ENCODE measurements around the gene ANTXRL. TPM values are rescaled to one million over a fixed set of nuclear protein-coding genes. Genes with fewer than 3 reads are reported as not detected.
"Not testable (repeated sequence)": the region's sequence is repeated elsewhere in the genome, so short reads cannot be mapped to it uniquely, and the experiment has no call there.

The ANTXRL gene
- total RNA-seq, 2 experiments from 2014 or later, result not detected

DNA sequence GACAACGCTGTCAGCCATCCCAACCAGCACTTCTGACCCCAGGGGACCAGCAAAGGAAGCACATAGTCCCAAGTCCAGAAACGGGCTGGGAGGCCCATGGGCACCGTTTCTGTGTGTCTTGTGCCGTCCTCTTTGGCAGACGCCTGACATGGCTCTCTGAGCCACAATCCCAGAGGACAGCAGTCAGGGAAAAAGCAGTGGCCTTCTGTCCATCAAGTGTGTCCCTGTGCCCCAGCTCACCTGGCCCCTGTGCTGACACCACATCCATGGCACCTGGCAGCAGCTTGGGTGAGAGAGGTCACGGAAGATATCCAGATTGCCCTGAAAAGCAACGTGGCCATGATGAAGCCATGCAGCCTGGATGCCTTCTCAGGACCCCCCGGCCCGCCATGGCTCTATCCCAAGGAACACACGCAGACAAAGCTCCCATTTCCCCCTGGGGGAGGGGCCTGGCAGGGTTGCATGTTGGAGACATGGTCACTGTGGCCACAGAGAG, 38.1 kb upstream of the ANTXRL start:
- no peak for DNase-seq

DNA sequence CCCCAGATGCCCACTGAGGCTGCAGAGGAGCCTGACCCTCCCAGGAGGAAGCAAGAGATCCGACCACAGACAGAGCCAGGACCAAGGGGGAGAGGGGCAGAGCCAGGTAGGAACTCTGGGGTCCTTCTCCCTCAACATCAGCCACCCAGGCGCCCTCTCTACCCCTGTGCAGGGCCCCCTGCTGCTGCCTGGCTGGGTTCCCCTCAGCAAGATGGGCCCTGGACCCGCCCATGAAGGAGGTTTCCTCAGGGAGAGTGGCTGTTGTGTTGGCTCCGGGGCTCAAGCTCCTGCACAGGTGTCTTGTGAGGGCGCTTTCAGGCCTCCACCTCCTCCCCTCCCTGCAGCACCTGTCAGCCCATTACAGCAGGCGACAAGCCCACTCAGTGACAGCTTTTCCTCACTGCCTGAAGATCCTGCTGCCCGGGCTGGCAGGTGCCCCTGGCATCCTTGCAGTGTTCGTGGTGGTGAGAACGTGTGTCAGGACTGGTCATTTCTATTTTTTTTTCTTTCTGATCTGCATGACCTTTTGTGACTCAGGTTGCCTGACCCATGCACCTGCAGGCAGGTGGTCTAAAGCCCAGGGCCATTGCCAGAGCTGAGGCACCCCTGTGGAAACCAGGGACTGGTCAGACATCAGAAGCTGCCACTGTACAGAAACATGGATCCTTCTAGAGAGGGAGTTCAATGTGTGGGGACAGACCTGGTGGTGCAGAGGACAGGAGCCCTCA, 37.0 kb upstream of the ANTXRL start:
- H3K4me1 Mint-ChIP-seq (ENCODE audit: low read depth); H3K9me3 Mint-ChIP-seq; H3K4me3 Mint-ChIP-seq; H3K27ac Mint-ChIP-seq; intact Hi-C loops (cut with micrococcal nuclease); H3K27me3 Mint-ChIP-seq; DNase-seq; H3K36me3 Mint-ChIP-seq (ENCODE audit: low read depth); ATAC-seq; CTCF ChIA-PET: not testable (repeated sequence)
- POLR2A ChIA-PET, result interaction anchor here (0.6 kb wide), 1 partner anchor 17 kb away, joined by 3 read pairs; no protein-coding TSS in a partner anchor

More for the DNA sequence above, 38.1 kb upstream of the ANTXRL start:
- Mint-ChIP-seq H3K4me3 (no peak overlapping the region), H3K27ac (no peak overlapping the region), H3K9me3 (peaks cover under 1% of the 10 kb centered on the region), H3K27me3 (no peaks in the 10 kb centered on the region), H3K36me3 (ENCODE audit: low read depth) (peaks cover 8% of the 10 kb centered on the region), H3K4me1 (ENCODE audit: low read depth) (no peaks in the 10 kb centered on the region)
- CTCF ChIA-PET, result no interaction called here
- intact Hi-C loops (cut with micrococcal nuclease), result no loop called here
- ATAC-seq, result no peak
- POLR2A ChIA-PET, result no interaction called here
- TF ChIP-seq, protein P1, sequence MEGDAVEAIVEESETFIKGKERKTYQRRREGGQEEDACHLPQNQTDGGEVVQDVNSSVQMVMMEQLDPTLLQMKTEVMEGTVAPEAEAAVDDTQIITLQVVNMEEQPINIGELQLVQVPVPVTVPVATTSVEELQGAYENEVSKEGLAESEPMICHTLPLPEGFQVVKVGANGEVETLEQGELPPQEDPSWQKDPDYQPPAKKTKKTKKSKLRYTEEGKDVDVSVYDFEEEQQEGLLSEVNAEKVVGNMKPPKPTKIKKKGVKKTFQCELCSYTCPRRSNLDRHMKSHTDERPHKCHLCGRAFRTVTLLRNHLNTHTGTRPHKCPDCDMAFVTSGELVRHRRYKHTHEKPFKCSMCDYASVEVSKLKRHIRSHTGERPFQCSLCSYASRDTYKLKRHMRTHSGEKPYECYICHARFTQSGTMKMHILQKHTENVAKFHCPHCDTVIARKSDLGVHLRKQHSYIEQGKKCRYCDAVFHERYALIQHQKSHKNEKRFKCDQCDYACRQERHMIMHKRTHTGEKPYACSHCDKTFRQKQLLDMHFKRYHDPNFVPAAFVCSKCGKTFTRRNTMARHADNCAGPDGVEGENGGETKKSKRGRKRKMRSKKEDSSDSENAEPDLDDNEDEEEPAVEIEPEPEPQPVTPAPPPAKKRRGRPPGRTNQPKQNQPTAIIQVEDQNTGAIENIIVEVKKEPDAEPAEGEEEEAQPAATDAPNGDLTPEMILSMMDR (IDR thresholded peaks at IDR 0.05), result no peak

DNA sequence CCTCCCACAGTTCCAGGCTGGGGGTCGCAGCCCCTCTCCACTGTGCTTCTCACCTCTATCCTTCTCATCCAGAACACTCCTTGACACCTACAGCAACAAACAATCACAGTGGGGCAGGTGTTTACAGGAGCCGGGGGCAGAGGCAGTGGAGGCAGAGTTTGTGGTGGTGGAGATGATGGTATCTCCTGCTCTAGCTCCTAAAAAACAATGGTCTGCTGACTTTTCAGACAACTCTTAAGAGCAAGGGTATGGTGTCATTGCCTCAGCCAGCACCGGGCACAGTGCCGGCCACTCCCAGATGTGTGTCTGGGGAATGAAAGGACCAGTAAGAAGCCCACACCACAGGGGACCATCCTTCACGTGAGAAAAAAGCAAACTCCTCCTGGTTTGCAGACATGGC, 36.3 kb upstream of the ANTXRL start:
- Mint-ChIP-seq H3K27me3 (no peaks in the 10 kb centered on the region), H3K27ac (no peak overlapping the region), H3K36me3 (ENCODE audit: low read depth) (peaks cover 2% of the 10 kb centered on the region), H3K4me3 (no peak overlapping the region), H3K4me1 (ENCODE audit: low read depth) (peaks cover 5% of the 10 kb centered on the region), H3K9me3 (no peaks in the 10 kb centered on the region)
- ATAC-seq (no peak), DNase-seq (no peak)
- TF ChIP-seq, protein P1 (IDR thresholded peaks at IDR 0.05), result no peak
- intact Hi-C loops (cut with micrococcal nuclease), result no loop called here
- ChIA-PET POLR2A (interaction anchor here (0.6 kb wide), 1 partner anchor 16 kb away, joined by 3 read pairs; no protein-coding TSS in a partner anchor), CTCF (no interaction called here)

DNA sequence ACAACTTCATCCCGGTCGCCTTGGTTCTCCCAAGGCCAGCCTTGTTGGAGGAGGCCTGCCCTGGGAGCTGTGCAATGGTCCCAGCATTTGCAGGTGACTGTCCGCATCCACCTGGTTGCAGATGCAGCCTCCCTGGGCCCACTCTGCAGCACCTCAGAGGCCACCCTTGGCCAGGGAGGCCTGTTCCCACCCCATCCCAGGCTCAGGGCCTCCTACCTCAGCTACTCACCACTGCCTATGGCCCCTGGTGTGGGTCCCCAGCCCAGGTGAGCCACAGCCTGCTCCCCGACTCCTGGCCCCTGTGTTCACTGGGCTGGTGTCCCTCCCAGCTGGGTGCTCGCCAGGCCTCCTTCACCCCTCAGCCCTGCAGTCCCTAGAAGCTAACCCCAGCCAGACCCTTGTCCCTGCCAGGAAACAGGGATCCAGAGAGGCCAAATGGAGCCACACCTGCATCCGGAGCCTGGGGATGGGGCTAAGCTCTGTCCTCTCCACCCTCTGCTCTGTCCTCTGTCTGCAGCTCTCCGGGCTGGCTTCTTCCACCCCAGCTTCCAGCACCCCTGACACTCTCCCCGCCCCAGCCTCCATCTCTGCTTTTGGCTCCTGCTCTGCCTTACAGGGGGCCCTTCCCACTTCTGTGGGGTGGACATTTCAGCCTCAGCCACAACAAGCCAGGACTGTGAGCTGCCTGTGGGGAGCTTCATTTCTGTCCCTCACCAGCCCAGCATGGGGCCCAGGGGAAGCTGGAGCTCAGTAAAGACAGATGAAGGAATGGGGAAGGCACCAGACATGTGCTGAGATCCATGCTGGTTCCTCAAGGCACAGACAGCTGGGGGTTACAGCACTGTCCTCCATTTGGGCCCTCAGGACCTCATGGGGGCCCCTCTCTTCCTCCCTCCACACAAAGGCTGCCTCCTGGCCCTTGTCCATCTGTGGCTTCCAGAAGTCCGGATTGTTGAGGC, 35.6 kb upstream of the ANTXRL start:
- no peak for DNase-seq
- Mint-ChIP-seq H3K36me3 (ENCODE audit: low read depth) (no peaks in the 10 kb centered on the region), H3K9me3 (no peaks in the 10 kb centered on the region), H3K4me3 (no peak overlapping the region), H3K27ac (no peak overlapping the region), H3K4me1 (ENCODE audit: low read depth) (peaks cover 9% of the 10 kb centered on the region), H3K27me3 (no peaks in the 10 kb centered on the region)
- intact Hi-C loops (cut with micrococcal nuclease), result no loop called here
- TF ChIP-seq, protein P1 (IDR thresholded peaks at IDR 0.05), result no peak
- no peak for ATAC-seq
- ChIA-PET POLR2A (no interaction called here), CTCF (interaction anchor here (0.9 kb wide), 1 partner anchor 18 kb away, joined by 4 read pairs; no protein-coding TSS in a partner anchor)

All from activated CD8-positive, alpha-beta T cell treated with anti-CD3 and anti-CD28 coated beads for 36 hours (primary cell).